Stimulated activated CD4-positive, alpha-beta T cell treated with anti-CD3 and anti-CD28 coated beads, Interleukin-12 subunit alpha, Interleukin-12 subunit beta, amount 100 ng/mL, for 24 hours (primary cell): ENCODE results near the gene ELFN1.
"Not testable (repeated sequence)": the region's sequence is repeated elsewhere in the genome, so short reads cannot be mapped to it uniquely, and the experiment has no call there.

Experiments
- DNase-seq, 2 experiments: peaks; one replicate each; pipeline ENCODE4 v3.0.0-alpha.2; 2020; ENCODE audit warnings: low read depth in 2 of 2

ELFN1 gene

DNA sequence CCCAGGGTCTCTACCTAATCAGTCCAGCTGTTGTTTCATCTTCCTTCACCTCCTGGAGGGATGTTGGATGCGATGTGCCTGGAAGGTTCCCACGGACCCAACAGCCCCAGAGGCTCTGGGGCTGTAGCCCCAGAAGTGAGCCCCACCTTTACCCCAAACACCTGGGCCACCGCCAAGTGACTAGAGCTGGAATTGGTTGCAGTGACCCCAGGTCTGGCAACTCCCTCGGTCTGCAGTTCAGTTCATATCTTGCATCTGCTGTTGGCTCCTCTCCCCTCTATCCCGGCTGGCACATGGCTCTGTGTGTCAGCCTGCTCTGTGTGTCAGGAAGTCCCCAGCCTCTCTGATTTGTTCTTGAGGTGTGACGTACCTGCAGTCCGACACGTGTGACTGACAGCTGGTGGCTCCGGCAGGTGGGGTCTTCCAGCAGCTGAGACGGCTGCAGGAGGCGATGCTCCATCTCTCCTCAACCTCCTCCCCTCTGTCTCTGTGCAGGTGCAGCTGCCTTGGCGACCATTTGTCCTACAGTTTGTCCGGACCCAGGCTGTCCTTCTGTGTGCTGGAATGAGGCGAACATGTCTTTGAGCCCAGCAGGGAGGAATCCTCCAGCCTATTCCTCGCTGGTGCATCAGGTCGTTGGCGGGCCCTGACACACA lies 38.6 kb downstream of the ELFN1 start:
- no peak for DNase-seq

DNA sequence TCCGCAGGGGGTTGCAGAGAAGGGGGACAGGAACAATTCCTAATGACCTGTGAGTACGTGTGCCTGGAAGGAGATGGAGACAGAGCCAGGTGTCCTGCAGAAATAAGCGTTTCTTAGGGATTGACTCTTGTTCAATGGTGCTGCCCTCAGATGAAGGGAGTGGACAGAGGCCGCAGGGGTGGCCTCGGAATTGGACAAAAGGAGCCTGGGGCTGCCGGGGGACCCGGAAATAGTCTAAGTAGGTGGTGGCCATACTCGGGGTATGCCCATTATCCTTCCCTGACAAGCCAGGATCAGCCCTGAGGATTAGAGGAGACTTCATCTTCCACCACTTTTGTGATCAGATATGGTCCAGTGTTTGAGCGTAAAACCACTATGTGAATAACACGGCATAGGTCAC lies 39.2 kb downstream of the ELFN1 start:
- no peak for DNase-seq

GRCh38 chr7:1709900-1710299 lies 39.8 kb downstream of the ELFN1 start:
- no peak for DNase-seq

DNA sequence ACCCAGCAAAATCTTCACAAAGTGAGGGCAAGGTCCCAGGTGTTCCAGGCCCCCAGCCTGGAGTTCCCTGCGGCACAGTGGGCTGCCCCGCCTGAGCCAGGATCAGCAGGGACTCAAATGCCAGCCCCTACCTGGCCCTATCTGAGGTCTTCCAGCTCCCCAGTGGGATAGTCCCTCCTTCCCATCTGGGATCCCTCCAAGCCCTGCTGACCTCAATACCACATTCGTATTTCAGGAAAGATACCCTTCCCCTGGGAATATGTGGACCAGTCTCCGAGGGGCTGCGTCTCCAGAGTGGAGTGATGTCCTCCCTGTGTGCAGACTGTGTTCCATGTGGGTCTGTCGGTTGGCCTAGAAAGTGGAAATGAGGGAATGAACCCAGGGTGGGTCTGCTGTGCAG lies 40.9 kb downstream of the ELFN1 start:
- DNase-seq, result no peak

GRCh38 chr7:1712907-1713501 lies 42.9 kb downstream of the ELFN1 start:
- no peak for DNase-seq

DNA sequence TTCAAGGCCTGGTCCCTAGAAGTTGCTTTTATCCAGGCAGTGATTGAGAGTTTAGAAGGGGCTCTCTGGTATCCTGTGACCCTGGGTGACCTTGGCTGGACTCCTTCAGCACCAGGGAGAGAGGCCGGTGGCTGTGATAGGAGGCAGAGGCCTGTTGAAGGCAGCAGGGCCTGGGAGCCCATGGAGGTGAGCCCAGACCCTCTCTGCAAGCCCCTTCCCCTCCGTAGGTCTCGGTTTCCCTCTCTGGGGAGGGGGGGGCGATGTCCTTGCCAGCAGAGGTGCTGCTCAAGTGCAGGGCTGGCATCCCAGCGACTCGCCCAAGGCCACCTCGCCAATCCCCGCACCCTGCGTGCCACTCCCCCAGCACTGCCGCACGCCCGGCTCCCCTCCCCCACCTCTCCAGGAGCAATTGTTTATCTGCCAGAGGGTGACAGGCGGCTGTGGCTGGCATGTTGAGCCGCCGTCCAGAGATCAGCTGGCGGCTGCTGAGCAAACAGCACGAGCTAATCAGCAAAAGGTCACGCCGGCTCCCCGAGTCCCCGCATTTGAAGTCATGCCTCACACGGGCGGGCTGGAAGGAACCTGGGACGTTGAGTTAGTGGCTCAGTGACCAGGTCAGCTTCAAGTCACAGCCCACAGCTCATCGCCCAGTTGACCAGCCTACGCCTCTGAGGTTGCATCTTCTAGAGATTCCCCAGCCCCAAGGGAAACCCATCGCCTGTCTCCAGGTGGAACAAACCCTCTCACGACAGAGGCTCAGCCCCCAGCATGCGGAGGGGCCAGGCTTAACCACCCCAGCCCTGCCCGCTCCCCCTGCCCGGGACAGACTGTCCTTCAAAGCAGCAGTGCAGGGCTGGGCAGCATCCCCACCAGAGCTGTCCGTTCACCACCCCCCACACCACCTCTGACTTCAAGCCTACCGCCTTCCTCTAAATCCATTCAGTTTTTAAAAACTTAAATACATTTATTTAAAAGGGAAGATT lies 43.7 kb downstream of the ELFN1 start:
- DNase-seq, result no peak

DNA sequence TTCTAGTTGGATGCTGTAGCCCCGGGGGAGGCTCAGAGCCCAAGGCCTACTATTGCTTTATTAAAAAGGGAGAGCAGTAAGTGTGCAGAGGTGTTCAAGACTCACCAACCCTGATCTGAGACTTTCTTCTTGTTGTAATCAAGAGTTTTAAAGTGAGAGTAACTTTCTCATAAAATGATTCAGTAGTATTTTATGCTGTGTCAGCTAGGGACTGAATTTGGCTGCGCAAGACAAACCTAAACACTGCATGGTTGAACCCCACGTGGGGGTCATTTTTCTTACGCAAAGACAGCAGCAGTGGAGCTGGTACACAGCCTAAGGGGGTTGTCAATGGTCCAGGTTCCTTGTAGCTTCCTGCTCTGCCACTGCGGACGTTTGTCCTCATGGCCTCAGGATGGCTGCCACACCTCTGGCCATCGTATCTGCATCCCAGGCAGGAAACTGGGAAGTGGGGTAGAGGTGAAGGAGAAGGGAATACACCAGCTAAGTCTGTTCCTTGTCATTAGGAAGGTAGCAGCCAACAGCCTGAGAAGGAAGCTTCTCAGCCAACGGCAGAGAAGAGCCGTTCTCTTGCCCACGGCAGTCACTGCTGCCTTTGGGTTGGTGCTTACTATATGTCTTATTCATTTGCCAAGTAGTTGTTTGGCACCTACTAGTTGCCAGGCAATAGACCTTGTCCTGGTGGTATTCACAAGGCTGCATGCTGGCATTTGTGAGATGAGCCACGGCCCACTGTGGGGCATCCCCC lies 44.7 kb downstream of the ELFN1 start:
- no peak for DNase-seq

- no peak for DNase-seq
Measured at GRCh38 chr7:1715331-1715625, 45.2 kb downstream of the ELFN1 start.

DNA sequence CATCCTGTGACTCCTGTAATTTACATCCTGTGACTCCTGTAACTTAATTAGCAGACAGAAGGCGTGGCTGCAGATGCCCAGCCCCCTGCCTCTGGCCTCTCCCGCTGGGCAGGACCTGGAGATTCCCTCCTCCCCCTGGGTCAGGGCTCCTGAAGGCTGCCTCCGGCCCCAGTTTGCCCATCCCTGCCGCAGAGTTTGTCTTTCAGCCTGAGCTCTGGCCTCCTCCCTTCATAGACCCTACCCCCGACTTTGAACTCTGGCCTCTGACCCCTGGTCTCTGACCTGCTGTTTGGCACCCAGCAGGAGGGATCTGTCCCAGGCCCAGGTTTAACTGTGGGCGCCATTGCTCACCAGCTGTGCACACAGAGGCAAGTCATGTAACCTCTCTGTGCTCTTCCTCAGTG lies 45.6 kb downstream of the ELFN1 start:
- no peak for DNase-seq

GRCh38 chr7:1716263-1717094 lies 46.4 kb downstream of the ELFN1 start:
- DNase-seq, result no peak

- no peak for DNase-seq
Measured at GRCh38 chr7:1717095-1717483, 47.0 kb downstream of the ELFN1 start.

DNA sequence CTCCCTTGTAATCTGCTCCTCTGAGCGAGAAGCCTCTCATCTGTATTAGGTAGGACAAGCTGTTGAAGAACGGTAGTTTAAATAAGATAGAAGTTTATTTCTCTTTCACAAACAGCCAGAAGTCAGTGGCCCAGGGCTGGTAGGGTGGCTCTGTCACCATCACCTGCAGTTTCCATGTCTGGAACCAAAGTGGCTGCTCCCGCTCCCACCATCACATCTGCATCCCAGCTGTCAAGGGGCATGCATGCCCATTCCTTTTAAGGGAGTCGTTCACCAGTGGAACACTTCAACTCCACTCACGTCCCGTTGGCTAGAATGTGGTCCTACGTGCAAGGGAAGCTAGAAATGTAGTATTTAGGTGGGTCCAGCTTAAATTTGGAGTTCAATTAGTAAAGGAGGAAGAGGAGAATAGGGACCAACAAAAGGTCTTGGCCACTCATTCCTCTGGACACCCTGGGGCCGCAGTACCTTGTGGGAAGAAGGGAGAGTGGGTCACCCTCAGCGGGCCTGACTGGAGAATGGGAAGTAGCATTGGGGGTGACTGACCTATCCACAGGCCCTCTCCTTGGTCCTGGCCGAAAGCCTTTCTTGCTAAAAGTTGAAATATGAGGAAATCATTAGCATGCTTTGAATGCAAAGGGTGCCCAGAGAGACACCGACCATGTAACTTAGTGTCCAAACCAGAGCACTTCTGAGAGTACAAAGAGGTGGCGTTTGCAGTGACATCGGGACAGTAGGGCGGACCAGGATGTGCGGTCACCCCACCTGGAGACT lies 48.0 kb downstream of the ELFN1 start:
- DNase-seq, result no peak

GRCh38 chr7:1718850-1719249 lies 48.8 kb downstream of the ELFN1 start:
- not testable (repeated sequence) for DNase-seq

GRCh38 chr7:1719256-1719655 lies 49.2 kb downstream of the ELFN1 start:
- DNase-seq, result not testable (repeated sequence)

GRCh38 chr7:1719913-1720312 lies 49.8 kb downstream of the ELFN1 start:
- no peak for DNase-seq

GRCh38 chr7:1720326-1720725 lies 50.2 kb downstream of the ELFN1 start:
- DNase-seq, result no peak

GRCh38 chr7:1721047-1721690 lies 51.1 kb downstream of the ELFN1 start:
- DNase-seq, result no peak

DNA sequence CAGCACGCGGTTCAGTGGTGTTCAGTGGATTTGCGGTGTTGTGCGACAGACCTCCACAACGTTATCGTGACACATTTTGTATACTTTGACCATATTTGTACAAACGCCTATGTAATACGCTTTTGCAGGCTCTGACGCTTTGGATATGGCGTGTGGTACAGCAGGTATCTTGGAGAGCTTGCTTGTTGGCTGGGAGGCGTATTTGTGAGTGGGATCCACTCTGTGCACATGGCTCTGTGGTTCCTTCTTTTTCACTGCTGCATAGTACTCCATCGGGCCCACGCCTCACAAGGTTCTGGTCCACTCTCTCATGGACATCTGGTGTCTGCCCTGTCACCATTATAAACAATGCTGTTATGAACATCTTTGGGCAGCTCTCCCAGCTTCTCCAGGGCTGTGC lies 53.2 kb downstream of the ELFN1 start:
- DNase-seq, result no peak

DNA sequence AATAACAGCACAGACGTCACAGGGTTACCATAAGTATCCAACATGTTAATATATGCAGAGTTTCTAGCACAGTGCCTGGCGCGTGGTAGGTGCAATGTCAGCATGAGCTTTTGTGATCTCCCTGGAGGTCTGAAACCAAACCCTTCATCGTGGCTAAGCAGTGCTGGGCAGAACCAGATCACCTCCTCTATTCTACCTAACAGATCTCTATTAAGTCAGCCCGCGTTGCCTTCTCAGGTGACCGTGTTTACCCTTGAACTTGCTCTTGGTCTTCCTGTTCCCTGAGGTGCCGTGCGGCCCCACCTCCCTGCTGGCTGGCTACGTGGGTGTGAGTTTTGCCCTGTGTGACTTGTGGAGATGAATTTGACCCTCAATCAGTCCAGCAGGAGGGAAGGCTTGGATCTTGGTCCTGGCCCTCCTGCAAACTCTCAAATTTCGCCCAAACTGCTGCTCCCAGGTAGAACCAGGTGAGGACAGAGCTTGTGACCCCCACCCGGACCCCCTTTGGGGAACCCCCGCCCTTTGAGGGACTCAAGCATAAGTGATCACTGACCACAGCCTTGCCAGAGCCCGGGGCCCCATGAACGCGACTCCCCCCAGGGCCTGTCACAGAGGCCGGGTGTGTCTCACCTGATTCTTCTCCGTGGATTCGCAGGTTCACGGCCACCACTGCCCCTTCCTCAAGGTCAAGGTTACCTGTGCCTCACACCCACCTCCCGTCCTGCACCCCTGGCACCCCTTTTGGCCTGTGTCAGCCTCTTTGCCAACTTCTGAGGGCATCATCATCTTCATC lies 54.2 kb downstream of the ELFN1 start:
- DNase-seq, result no peak
